AG04449 (cell line): ENCODE measurements around the gene CYP8B1.

Experiments
- CTCF ChIA-PET: fragments of 350-600 bp; formaldehyde crosslinking; extraction: SDS; loops from one replicate; lab custom pipeline; 2021; ENCODE audit warnings: antibody characterized with exemption; lab: Yijun Ruan, JAX
- POLR2A ChIA-PET: fragments of 400-600, 350-600 bp; formaldehyde crosslinking; extraction: SDS; loops from one replicate; lab custom pipeline; 2020; ENCODE audit warnings: antibody characterized with exemption, inconsistent platforms; lab: Yijun Ruan, JAX
- DNase-seq: peaks from one replicate; pipeline ENCODE4 v3.0.0-alpha.2; 2010; ENCODE audit warnings: low read depth, low spot score
- H3K4me3 ChIP-seq: 2 replicates; pipeline ENCODE4 v1.5.1; 2011; ENCODE audit warnings: low read depth, mild to moderate bottlenecking, control low read depth, low read length
- TF ChIP-seq, protein P1 (sequence below): IDR thresholded peaks from one replicate; pipeline ENCODE4 v1.5.1; 2011; ENCODE audit warnings: mild to moderate bottlenecking, moderate library complexity, low read length, control low read depth, inconsistent platforms; ENCODE audit not compliant: insufficient read depth; ENCODE audit errors: missing control alignments

CYP8B1 gene

DNA sequence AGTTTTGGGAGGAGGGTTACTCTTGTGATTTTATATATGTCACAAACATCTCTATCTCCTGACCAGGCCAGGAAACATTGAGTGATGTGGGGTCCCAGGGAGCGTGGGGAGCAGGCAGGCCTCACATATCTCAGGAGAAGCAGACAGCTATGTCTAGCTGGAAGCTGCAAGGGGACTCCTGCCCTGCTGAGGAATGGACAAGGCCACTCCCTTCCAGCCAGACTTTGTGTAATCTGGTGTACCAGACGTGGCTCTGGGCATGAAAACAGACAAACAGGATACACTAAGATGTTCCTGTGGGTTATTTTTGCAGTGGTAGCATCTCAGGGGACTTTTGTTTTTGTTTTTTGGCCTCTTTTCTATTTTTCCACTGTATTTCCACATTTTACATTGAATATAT lies 23.2 kb downstream of the CYP8B1 start:
- no peak overlapping the region for H3K4me3 ChIP-seq
- ChIA-PET CTCF (interaction anchor here (1.4 to 4.5 kb wide), 2 partner anchors 13 to 29 kb away, joined by 4 to 22 read pairs; no protein-coding TSS in a partner anchor), POLR2A (no interaction called here)
- TF ChIP-seq, protein P1, sequence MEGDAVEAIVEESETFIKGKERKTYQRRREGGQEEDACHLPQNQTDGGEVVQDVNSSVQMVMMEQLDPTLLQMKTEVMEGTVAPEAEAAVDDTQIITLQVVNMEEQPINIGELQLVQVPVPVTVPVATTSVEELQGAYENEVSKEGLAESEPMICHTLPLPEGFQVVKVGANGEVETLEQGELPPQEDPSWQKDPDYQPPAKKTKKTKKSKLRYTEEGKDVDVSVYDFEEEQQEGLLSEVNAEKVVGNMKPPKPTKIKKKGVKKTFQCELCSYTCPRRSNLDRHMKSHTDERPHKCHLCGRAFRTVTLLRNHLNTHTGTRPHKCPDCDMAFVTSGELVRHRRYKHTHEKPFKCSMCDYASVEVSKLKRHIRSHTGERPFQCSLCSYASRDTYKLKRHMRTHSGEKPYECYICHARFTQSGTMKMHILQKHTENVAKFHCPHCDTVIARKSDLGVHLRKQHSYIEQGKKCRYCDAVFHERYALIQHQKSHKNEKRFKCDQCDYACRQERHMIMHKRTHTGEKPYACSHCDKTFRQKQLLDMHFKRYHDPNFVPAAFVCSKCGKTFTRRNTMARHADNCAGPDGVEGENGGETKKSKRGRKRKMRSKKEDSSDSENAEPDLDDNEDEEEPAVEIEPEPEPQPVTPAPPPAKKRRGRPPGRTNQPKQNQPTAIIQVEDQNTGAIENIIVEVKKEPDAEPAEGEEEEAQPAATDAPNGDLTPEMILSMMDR = no peak
- no peak for DNase-seq

DNA sequence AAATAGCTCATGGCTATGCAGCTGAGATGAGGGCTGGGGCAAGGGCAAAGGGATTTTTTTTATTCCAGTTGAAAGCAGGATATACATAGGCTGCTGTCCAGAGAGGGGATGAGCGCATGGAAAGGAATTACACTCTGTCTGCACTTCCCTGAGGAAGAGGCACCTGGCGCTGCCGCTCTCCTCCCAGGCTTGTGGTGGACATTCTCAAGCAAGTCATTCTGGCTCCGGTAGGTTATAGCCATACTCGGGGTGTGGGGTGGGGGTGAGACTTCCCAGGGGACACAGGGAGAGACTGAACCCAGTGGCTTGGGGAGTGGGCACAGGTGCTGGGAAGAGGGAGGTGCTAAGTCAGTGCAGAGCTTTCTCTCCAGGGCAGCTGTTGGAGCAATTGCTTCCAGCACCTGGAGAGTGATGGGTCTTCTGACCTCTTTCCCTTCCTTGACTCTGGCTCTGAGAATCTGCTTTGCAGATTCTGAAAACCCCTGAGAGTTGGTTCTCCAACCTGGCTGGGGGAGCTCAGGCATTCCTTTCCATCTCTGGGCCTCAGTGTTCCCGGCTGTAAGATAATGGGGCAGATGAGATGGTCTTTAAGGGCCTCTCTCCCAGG lies 24.3 kb downstream of the CYP8B1 start:
- ChIA-PET CTCF (interaction anchor here (1.4 to 4.5 kb wide), 2 partner anchors 12 to 30 kb away, joined by 4 to 22 read pairs; no protein-coding TSS in a partner anchor), POLR2A (no interaction called here)
- no peak overlapping the region for H3K4me3 ChIP-seq
- TF ChIP-seq, protein P1 = no peak
- no peak for DNase-seq

GRCh38 chr3:42850263-42850662 lies 25.4 kb downstream of the CYP8B1 start:
- no peak for DNase-seq
- ChIA-PET CTCF (interaction anchor here (0.5 to 4.5 kb wide), 2 partner anchors 11 to 345 kb away, joined by 3 to 22 read pairs; no protein-coding TSS in a partner anchor), POLR2A (no interaction called here)
- TF ChIP-seq, protein P1 = no peak
- no peak overlapping the region for H3K4me3 ChIP-seq

DNA sequence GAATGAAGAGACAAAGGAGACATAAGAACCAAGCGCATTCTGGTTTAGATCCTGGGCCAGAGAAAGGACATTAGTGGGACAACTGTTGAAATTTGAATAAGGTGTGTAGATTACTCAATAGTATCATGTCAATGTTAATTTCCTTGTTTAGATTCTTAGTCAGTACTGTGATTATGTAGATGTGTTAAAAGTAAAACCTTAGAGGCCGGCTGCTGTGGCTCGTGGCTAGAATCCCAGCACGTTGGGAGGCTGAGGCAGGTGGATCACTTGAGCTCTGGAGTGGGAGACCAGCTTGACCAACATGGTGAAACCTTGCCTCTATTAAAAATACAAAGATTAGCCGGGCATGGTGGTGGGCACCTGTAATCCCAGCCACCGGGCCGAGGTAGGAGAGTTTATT lies 26.7 kb downstream of the CYP8B1 start:
- ChIA-PET POLR2A (no interaction called here), CTCF (interaction anchor here (1.8 kb wide), 1 partner anchor 10 kb away, joined by 6 read pairs; no protein-coding TSS in a partner anchor)

GRCh38 chr3:42847731-42848130 lies 27.9 kb downstream of the CYP8B1 start:
- H3K4me3 ChIP-seq = no peak overlapping the region
- POLR2A ChIA-PET = no interaction called here
- CTCF ChIA-PET = interaction anchor here (1.8 kb wide), 1 partner anchor 9 kb away, joined by 6 read pairs; no protein-coding TSS in a partner anchor
- DNase-seq = no peak
- TF ChIP-seq, protein P1 = no peak

More for the DNA sequence above, 26.7 kb downstream of the CYP8B1 start:
- no peak for DNase-seq
- no peak overlapping the region for H3K4me3 ChIP-seq
- TF ChIP-seq, protein P1 = no peak

DNA sequence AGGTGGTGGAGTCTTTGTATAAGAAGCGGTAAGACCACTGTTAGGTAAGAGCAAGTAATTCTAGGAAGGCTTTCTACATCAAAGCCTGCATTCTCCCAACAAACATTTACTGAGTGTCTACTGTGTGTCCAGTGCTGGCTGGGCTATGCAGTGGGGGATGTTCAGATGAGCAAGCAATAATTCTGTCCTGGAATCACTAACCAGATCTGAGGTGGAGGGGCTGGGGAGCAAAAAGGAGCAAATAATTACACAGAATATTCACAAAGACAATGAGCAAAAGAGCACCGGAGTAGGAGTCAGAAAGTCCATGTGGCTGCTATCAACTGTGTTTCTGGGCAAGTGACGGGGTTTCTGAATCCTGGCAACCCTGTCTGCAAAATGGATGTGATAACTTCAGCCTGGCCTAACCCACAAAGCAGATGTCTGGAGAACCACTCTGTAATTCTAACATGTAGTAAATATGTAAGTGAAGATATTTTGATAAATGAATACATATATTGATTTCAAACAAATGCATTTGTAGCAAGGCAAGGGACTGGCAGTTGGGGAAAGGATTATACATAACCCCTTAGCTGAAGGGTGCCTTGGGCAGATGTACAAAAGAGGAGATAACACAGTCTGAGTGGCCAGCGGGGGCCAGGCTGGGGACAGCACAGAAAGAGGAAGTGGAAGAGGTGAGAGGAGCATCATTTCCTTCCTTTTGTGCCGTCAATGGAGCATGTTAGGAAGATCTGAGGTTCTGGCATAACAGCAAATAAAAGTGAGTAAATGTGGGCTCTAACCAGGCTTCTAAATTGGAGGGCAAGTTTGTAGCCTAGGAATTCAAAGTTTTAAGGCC lies 28.8 kb downstream of the CYP8B1 start:
- ChIA-PET POLR2A (interaction anchor here (0.6 kb wide), 1 partner anchor 1046 kb away, joined by 3 read pairs; no protein-coding TSS in a partner anchor), CTCF (interaction anchor here (1.2 kb wide), 1 partner anchor 65 kb away, joined by 3 read pairs; no protein-coding TSS in a partner anchor)
- DNase-seq = no peak
- H3K4me3 ChIP-seq = no peak overlapping the region
- TF ChIP-seq, protein P1 = no peak
